Endodermal cell (in vitro differentiated cells): ENCODE measurements around the gene RPL4. TPM values are rescaled to one million over a fixed set of nuclear protein-coding genes. Genes with fewer than 3 reads are reported as not detected.
A peak's percentile ranks its signal among the peaks of the same experiment; 100 is the strongest.

Experiments used
- DNase-seq: peaks from one replicate; pipeline ENCODE4 v3.0.0-alpha.2; 2017
- H3K27ac ChIP-seq: 2 replicates; pipeline ENCODE4 v1.5.1; 2013; ENCODE audit warnings: mild to moderate bottlenecking, low read depth, low read length, moderate library complexity
- H3K27me3 ChIP-seq: 2 replicates; pipeline ENCODE4 v1.6.1; 2013; ENCODE audit warnings: mild to moderate bottlenecking, low read length, moderate library complexity; ENCODE audit not compliant: insufficient read depth, control insufficient read depth, poor library complexity, severe bottlenecking
- H3K36me3 ChIP-seq: 2 replicates; pipeline ENCODE4 v1.7.0; 2013; ENCODE audit warnings: mild to moderate bottlenecking, low read length, moderate library complexity; ENCODE audit not compliant: control insufficient read depth, insufficient read depth
- H3K4me1 ChIP-seq: one replicate; pipeline ENCODE4 v1.7.0; 2013; ENCODE audit warnings: low read length; ENCODE audit not compliant: control insufficient read depth, insufficient read depth
- H3K4me3 ChIP-seq: 2 replicates; pipeline ENCODE4 v1.5.1; 2013; ENCODE audit warnings: mild to moderate bottlenecking, low read length, moderate library complexity
- H3K9ac ChIP-seq: 2 replicates; pipeline ENCODE4 v1.6.1; 2013; ENCODE audit warnings: mild to moderate bottlenecking, low read length, moderate library complexity; ENCODE audit not compliant: poor library complexity, severe bottlenecking; ENCODE audit errors: extremely low read depth
- H3K9me3 ChIP-seq: 2 replicates; pipeline ENCODE4 v1.6.1; 2013; ENCODE audit warnings: mild to moderate bottlenecking, low read length, moderate library complexity; ENCODE audit not compliant: control insufficient read depth
- H3K27ac Mint-ChIP-seq: 2 replicates; pipeline ENCODE4 v1.8.0; 2020; ENCODE audit warnings: mixed read lengths
- H3K27me3 Mint-ChIP-seq: 2 replicates; pipeline ENCODE4 v1.8.0; 2021; ENCODE audit warnings: mild to moderate bottlenecking, mixed read lengths; ENCODE audit not compliant: insufficient read depth
- H3K36me3 Mint-ChIP-seq: 2 replicates; pipeline ENCODE4 v1.8.0; 2020; ENCODE audit warnings: low read depth, mixed read lengths
- H3K4me1 Mint-ChIP-seq: 2 replicates; pipeline ENCODE4 v1.8.0; 2020; ENCODE audit warnings: mixed read lengths
- H3K4me3 Mint-ChIP-seq: 2 replicates; pipeline ENCODE4 v1.8.0; 2020; ENCODE audit warnings: mild to moderate bottlenecking, moderate library complexity, mixed read lengths
- H3K9me3 Mint-ChIP-seq: 2 replicates; pipeline ENCODE4 v1.8.0; 2020; ENCODE audit warnings: mild to moderate bottlenecking, mixed read lengths
- WGBS, 2 experiments: methylation state at CpG; one replicate each; pipeline versions ENCODE4 v1.1.5 to v1.1.7; 2013; ENCODE audit warnings: missing lambda C conversion rate in 2 of 2, mixed read lengths in 1 of 2; ENCODE audit not compliant: insufficient coverage in 1 of 2, insufficient read length in 1 of 2; 5-methylcytosine and 5-hydroxymethylcytosine counted together
- total RNA-seq, 2 donors: library from RNA; stranded (reverse); fragmentation: NEBNext Ultra II Directional in 1 of 2; extraction: Animal tissue kit (Norgen Biotek cat#: 25700) in 1 of 2; gene quantifications; 2 replicates in 1 of 2; 3 replicates in 1 of 2; pipeline ENCODE4 v1.2.1, GENCODE V29; 2021
- TF ChIP-seq, protein P1 (sequence below): fragments of 200-600 bp; sonication (generic); conservative IDR thresholded peaks from 2 replicates; pipeline ENCODE4 v1.5.0; 2021; ENCODE audit warnings: antibody characterized with exemption, mild to moderate bottlenecking

The RPL4 gene
- total RNA-seq, 2 donors from 2014 or later, result 2,700 to 3,227 TPM

DNA sequence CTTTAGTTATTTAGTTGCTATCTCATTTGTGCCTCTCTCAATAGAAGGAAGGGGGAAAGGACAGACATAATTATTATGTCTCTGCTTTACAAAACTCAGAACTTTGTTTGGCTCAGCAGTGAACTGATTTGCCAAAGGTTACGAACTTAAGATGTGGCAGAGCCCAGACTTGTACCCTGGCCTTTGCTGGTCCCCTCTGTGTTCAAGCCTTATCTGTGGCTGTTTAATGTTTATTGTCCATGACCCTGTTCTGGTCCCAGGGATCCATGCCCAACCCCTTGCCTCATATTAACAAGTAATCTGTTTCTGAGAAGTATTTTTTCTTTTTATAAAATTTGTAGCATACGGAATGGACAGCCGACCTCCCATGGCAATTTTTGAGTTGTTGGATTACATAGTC lies 17.8 kb downstream of the RPL4 start:
- no peaks in the 10 kb centered on the region for H3K9me3 Mint-ChIP-seq
- H3K9me3 ChIP-seq, result no peaks in the 10 kb centered on the region
- TF ChIP-seq, protein P1, sequence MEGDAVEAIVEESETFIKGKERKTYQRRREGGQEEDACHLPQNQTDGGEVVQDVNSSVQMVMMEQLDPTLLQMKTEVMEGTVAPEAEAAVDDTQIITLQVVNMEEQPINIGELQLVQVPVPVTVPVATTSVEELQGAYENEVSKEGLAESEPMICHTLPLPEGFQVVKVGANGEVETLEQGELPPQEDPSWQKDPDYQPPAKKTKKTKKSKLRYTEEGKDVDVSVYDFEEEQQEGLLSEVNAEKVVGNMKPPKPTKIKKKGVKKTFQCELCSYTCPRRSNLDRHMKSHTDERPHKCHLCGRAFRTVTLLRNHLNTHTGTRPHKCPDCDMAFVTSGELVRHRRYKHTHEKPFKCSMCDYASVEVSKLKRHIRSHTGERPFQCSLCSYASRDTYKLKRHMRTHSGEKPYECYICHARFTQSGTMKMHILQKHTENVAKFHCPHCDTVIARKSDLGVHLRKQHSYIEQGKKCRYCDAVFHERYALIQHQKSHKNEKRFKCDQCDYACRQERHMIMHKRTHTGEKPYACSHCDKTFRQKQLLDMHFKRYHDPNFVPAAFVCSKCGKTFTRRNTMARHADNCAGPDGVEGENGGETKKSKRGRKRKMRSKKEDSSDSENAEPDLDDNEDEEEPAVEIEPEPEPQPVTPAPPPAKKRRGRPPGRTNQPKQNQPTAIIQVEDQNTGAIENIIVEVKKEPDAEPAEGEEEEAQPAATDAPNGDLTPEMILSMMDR, result no peak
- no peak overlapping the region for H3K9ac ChIP-seq
- H3K36me3 Mint-ChIP-seq, result peaks cover 77% of the 10 kb centered on the region
- H3K4me3 ChIP-seq, result no peak overlapping the region
- no peak overlapping the region for H3K27ac ChIP-seq
- H3K27me3 ChIP-seq, result no peaks in the 10 kb centered on the region
- DNase-seq, result peak; percentile 26
- H3K4me1 ChIP-seq, result no peaks in the 10 kb centered on the region
- no peak overlapping the region for H3K27ac Mint-ChIP-seq
- H3K36me3 ChIP-seq, result peaks cover 88% of the 10 kb centered on the region
- H3K4me1 Mint-ChIP-seq, result peaks cover 3% of the 10 kb centered on the region
- no peak overlapping the region for H3K4me3 Mint-ChIP-seq
- H3K27me3 Mint-ChIP-seq, result no peaks in the 10 kb centered on the region
- 91 to 95% methylated on average over 2 to 3 of the region's 3 CpGs for WGBS, 2 experiments

DNA sequence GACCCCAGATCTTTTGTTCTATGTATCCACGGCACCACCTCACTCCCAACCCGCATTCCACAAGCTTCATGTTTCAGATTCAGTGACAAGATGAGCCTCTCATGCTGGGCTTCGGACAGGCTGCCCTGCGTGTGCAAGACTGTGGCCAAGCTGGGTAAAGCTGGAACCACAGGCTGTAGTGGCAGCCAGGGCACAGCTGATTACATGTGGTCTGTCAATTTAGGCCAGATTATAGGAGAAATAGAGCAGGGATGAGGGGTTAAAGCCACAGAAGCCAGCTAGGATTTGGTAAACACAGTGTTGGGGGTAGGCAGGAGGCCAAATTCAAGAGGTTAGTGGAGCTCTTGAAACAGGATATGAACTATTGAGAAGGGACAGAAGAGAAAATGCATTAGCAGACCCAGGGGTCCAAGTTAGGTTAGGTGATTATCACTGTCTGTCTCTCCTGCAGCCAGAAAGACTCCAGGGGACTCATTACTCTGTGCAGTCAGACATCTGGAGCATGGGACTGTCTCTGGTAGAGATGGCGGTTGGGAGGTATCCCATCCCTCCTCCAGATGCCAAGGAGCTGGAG lies 20.0 kb downstream of the RPL4 start:
- no peak overlapping the region for H3K4me3 Mint-ChIP-seq
- no peak overlapping the region for H3K9ac ChIP-seq
- H3K27ac ChIP-seq, result no peak overlapping the region
- WGBS, 2 experiments, result 88 to 96% methylated on average over 2 to 5 of the region's 5 CpGs
- TF ChIP-seq, protein P1, result no peak
- H3K4me1 Mint-ChIP-seq, result peaks cover 5% of the 10 kb centered on the region
- peak overlapping the region; percentile 44 for H3K27ac Mint-ChIP-seq
- no peaks in the 10 kb centered on the region for H3K9me3 Mint-ChIP-seq
- H3K36me3 ChIP-seq, result peaks cover 81% of the 10 kb centered on the region
- H3K4me3 ChIP-seq, result no peak overlapping the region
- no peaks in the 10 kb centered on the region for H3K9me3 ChIP-seq
- peaks cover 72% of the 10 kb centered on the region for H3K36me3 Mint-ChIP-seq
- peak; percentile 26 for DNase-seq
- H3K27me3 Mint-ChIP-seq, result no peaks in the 10 kb centered on the region
- H3K4me1 ChIP-seq, result no peaks in the 10 kb centered on the region
- H3K27me3 ChIP-seq, result no peaks in the 10 kb centered on the region

DNA sequence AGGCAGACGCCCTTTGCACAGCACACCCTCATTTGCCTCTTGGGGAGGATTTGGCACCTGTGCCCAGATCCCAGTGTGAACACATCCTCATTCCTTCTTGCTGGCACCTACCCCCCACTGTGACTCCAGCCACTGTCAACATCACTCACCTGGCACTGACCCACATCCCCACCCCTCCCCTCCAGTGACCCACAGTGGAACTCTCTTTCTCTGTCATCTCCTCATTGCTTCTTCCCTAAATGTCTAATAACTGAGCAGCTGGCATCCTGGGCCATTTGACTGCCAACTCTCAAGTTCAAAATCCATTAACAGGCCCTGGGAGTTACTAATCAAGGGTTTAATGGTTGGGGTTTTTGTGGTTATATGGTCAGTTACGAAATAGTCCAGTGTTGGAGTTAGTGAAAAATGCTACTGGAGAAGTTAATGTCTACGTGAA lies 21.5 kb downstream of the RPL4 start:
- Mint-ChIP-seq H3K4me3 (no peak overlapping the region), H3K4me1 (peaks cover 9% of the 10 kb centered on the region), H3K27me3 (no peaks in the 10 kb centered on the region), H3K9me3 (no peaks in the 10 kb centered on the region), H3K36me3 (peaks cover 64% of the 10 kb centered on the region), H3K27ac (no peak overlapping the region)
- no peak overlapping the region for H3K4me3 ChIP-seq
- H3K9ac ChIP-seq, result no peak overlapping the region
- DNase-seq, result no peak
- peaks cover 75% of the 10 kb centered on the region for H3K36me3 ChIP-seq
- no peaks in the 10 kb centered on the region for H3K27me3 ChIP-seq
- 89 to 100% methylated on average over 1 to 3 of the region's 3 CpGs for WGBS, 2 experiments
- H3K27ac ChIP-seq, result no peak overlapping the region
- no peaks in the 10 kb centered on the region for H3K4me1 ChIP-seq
- TF ChIP-seq, protein P1, result no peak
- H3K9me3 ChIP-seq, result no peaks in the 10 kb centered on the region
